Measurements from ENCODE around the gene SH3RF3.

SH3RF3 gene

DNA sequence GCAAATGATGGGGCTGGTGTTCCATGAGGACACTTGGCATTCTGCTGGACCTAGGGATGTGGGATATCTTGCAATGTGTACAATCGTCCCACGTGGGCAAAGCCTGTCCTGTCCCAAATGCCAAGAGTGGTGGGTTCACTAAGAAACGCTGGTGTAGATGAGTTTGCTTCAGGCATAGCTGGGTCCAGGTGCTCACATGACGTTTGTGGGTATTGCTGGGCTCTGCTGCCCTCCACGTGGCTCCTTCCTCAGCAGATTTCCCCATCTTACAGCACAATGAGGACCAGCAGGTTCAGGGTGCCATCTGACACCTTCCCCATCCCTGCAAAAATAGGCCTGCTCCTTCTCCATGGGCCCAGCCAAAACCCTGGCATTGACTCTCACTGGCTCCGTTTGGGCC, 378.8 kb downstream of the SH3RF3 start:
- H3K27ac Mint-ChIP-seq, result no peak overlapping the region
- H3K9me3 Mint-ChIP-seq, result peaks cover 8% of the 10 kb centered on the region
- no peak overlapping the region for H3K4me3 Mint-ChIP-seq
- TF ChIP-seq, protein P1, sequence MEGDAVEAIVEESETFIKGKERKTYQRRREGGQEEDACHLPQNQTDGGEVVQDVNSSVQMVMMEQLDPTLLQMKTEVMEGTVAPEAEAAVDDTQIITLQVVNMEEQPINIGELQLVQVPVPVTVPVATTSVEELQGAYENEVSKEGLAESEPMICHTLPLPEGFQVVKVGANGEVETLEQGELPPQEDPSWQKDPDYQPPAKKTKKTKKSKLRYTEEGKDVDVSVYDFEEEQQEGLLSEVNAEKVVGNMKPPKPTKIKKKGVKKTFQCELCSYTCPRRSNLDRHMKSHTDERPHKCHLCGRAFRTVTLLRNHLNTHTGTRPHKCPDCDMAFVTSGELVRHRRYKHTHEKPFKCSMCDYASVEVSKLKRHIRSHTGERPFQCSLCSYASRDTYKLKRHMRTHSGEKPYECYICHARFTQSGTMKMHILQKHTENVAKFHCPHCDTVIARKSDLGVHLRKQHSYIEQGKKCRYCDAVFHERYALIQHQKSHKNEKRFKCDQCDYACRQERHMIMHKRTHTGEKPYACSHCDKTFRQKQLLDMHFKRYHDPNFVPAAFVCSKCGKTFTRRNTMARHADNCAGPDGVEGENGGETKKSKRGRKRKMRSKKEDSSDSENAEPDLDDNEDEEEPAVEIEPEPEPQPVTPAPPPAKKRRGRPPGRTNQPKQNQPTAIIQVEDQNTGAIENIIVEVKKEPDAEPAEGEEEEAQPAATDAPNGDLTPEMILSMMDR (IDR thresholded peaks at IDR 0.05), result no peak
- peaks cover under 1% of the 10 kb centered on the region for H3K4me1 Mint-ChIP-seq
- no peak for DNase-seq
- peaks cover 14% of the 10 kb centered on the region for H3K36me3 Mint-ChIP-seq (ENCODE audit: low read depth)
- peaks cover under 1% of the 10 kb centered on the region for H3K27me3 Mint-ChIP-seq (ENCODE audit: low read depth, poor library complexity)

DNA sequence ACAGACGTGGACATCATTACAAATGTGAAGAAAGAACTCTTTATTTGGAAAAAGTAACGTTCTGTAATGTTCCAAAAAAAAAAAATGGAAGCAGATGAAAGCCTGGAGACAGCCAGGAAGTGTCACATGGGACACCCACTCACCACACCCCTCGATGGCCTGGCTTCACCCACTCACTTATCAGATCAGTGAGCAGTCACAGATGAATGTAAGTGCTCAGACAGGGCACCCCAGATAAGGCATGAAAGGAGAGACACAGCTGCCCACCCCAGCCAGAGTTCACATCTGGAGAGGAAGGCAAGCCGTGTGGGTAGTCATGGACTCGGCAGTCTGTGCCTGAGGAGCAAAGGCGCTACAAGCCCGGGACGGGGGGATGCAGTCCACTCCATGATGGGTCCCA, 379.6 kb downstream of the SH3RF3 start:
- Mint-ChIP-seq H3K4me3 (no peak overlapping the region), H3K4me1 (peaks cover 5% of the 10 kb centered on the region), H3K27me3 (ENCODE audit: low read depth, poor library complexity) (peaks cover 4% of the 10 kb centered on the region), H3K36me3 (ENCODE audit: low read depth) (peaks cover 7% of the 10 kb centered on the region), H3K27ac (no peak overlapping the region), H3K9me3 (peaks cover 8% of the 10 kb centered on the region)
- no peak for DNase-seq
- TF ChIP-seq, protein P1 (IDR thresholded peaks at IDR 0.05), result no peak

DNA sequence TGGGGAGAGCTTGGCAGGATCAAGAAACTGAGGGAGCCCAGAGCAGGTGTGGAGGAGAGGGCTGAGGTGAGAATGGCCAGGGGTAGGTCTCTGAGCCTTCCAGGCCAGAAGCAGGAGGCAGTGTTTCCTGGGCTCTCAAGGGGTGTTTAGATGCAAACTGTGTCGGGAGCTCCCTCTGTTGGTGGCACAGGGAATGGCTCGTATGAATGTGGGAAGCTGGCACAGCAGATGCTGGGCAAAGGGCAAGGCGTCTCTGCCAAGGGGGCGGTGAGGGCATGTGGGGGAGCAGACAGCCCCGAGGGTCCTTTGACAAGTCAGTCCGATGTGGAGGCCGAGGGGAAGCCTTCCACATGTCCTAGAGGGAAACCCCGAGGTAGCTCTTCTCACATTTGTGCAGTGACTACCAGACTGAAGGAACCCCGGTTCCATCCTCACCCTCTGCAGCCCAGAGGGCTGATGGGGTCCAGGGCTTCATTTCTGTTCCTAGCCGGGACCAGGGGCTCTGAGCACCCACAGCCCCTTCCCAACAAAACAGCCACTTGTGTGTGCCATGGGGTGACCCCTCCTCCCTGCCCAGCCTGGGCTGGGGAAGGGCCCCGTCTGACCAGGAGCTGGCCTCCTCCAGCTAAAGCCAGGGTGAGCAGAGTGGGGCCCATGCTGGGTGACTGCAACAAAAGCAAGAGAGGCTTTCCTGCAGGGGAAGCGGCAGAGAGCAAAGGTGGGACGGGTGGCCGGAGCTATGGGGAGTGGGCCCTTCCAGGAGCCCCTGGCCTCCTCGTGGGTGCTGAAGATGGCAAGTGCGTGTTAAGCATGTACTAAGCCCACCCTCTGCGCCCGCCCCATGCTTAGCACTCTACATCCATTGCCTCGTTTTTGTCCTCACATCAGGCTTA, 381.4 kb downstream of the SH3RF3 start:
- TF ChIP-seq, protein P1 (IDR thresholded peaks at IDR 0.05), result peak; percentile 94
- peak; percentile 80 for DNase-seq
- Mint-ChIP-seq H3K9me3 (peaks cover 8% of the 10 kb centered on the region), H3K4me3 (no peak overlapping the region), H3K27ac (no peak overlapping the region), H3K4me1 (peaks cover 21% of the 10 kb centered on the region), H3K27me3 (ENCODE audit: low read depth, poor library complexity) (peaks cover 4% of the 10 kb centered on the region), H3K36me3 (ENCODE audit: low read depth) (peaks cover 3% of the 10 kb centered on the region)

DNA sequence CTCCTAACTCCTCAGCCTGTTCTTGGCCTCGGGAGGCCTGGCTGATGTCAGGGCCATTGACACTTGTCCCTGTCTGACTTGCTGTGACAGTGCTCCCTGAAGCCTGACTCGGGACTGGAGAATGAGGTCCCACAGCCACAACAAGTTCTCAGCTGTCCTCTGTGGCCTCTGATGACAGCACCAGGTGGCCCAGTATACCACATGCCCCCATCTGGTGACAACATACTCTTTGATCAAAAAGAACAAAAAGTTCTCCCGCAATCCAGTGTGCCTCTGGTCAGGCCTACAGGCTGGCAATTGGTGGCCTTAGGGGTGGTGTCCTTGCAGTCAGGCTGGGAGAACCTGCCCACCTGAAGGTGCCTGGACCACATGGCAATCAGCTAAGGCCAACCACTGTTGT, 382.2 kb downstream of the SH3RF3 start:
- TF ChIP-seq, protein P1 (IDR thresholded peaks at IDR 0.05), result no peak
- H3K9me3 Mint-ChIP-seq, result peaks cover 8% of the 10 kb centered on the region
- no peak overlapping the region for H3K27ac Mint-ChIP-seq
- DNase-seq, result no peak
- H3K4me1 Mint-ChIP-seq, result peaks cover 26% of the 10 kb centered on the region
- no peak overlapping the region for H3K4me3 Mint-ChIP-seq
- H3K27me3 Mint-ChIP-seq (ENCODE audit: low read depth, poor library complexity), result peaks cover 4% of the 10 kb centered on the region
- H3K36me3 Mint-ChIP-seq (ENCODE audit: low read depth), result peaks cover 3% of the 10 kb centered on the region

DNA sequence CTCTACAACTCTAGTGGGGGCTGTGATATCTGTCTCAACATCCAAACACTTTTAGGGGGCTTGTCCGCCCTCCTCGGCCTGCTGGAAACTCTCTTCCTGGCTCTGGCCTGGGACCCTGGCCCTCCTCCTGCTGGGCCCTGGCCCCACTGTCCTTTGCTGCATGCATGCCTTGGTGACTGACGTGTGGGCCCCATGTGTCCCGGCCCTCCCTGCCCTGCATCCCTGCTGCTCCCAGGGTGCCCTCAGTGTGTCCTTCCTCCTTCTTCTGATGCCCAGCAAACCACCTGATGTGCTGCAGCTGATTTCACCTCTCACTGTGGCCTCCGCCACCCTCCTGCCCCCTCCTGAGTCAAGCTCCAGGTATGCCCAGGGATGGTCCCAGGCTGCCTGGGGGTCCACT, 383.1 kb downstream of the SH3RF3 start:
- Mint-ChIP-seq H3K36me3 (ENCODE audit: low read depth) (peaks cover 3% of the 10 kb centered on the region), H3K9me3 (peaks cover 8% of the 10 kb centered on the region), H3K4me1 (peaks cover 35% of the 10 kb centered on the region), H3K4me3 (no peak overlapping the region), H3K27ac (no peak overlapping the region), H3K27me3 (ENCODE audit: low read depth, poor library complexity) (peaks cover 4% of the 10 kb centered on the region)
- TF ChIP-seq, protein P1 (IDR thresholded peaks at IDR 0.05), result no peak
- no peak for DNase-seq

DNA sequence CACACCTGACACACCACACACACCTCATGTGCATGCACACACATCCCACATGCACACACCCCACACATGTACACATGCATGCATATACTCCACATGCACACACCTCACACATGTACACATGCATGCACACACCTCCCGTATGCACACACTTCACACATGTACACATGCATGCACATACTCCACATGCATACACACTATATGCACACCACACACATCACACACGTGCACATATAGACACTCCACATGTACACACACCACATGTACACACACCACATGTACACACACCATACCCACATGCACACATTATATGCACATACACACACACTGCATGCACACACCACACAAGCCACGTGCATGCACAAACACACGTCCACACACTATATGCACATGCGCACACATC, 384.2 kb downstream of the SH3RF3 start:
- Mint-ChIP-seq H3K27ac (no peak overlapping the region), H3K4me1 (peaks cover 47% of the 10 kb centered on the region), H3K9me3 (peaks cover 8% of the 10 kb centered on the region), H3K27me3 (ENCODE audit: low read depth, poor library complexity) (peaks cover 4% of the 10 kb centered on the region), H3K36me3 (ENCODE audit: low read depth) (peaks cover 3% of the 10 kb centered on the region), H3K4me3 (no peak overlapping the region)
- TF ChIP-seq, protein P1 (IDR thresholded peaks at IDR 0.05), result no peak
- DNase-seq, result no peak
